Raji (cell line): Measurements from ENCODE around the gene EPHA6.

Experiments used
- POLR2A ChIP-seq: IDR thresholded peaks from 2 replicates; pipeline ENCODE4 v1.6.1; 2011; ENCODE audit warnings: low read depth, low read length, control low read depth; ENCODE audit not compliant: insufficient read depth

EPHA6 gene

DNA sequence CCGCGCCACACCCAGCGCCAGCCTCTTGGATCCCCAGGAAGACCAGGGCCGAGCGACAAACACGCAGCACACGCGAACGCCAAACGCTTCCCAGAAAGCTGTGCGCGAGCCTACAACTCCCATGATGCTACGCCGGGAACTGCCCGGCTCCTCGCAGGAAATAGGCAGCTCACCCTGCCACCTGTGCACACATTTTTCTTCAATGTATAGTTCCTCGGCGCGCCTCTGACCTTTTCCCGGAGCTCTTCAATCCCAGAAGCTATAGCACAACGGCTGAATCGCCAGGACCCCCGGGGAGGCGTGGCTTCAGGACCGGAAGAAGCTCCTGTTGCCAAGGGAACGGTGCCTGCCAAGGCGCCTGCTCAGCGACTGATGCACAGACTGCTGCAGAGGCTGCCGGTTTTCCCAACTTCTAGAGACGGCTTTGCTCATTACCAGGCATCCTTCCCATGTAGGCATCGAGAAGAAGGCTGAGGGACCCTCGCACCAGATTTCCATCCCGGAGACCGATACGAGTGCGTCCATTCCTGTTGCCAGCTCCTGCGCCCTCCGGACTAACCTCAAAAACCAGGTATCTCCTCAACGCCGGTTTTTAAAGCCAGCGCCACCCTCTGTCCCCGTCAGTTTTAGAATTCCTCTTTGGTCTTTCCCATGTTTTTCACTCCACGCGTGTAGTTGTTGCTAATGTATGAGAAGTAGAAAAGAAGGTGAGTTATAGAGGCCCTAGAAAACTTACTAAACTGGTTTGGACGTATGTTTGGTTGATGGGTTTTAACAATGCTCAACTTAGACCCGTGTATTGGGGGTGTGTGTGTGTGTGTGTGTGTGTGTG is 950.2 kb downstream of the EPHA6 start, which contains the start of gene ARL6:
TSS of gene ARL6 (plus strand) at position 352 of the 832 bp plus-strand sequence. CDS start 3,350 bp downstream, outside the sequence.
- TF ChIP-seq POLR2A: peak; percentile 55

GRCh38 chr3:97765336-97765735 is 950.9 kb downstream of the EPHA6 start:
- no peak for TF ChIP-seq POLR2A

DNA sequence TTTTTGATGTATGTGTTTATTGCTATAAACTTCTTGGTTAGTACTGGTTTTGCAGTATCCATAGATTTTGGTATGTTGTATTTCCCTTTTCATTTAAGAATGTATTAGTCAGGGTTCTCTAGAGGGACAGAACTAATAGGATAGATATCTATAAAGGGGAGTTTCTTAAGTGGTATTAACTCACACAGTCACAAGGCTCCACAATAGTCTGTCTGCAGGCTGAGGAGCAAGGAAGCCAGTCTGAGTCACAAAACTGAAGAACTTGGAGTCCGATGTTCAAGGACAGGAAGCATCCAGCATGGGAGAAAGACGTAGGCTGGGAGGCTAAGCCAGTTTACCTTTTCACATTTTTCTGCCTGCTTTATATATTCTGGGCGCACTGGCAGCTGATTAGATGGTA is 958.5 kb downstream of the EPHA6 start:
- TF ChIP-seq POLR2A: no peak

- TF ChIP-seq POLR2A: no peak
Observed at GRCh38 chr3:97778152-97778551, 963.8 kb downstream of the EPHA6 start.

DNA sequence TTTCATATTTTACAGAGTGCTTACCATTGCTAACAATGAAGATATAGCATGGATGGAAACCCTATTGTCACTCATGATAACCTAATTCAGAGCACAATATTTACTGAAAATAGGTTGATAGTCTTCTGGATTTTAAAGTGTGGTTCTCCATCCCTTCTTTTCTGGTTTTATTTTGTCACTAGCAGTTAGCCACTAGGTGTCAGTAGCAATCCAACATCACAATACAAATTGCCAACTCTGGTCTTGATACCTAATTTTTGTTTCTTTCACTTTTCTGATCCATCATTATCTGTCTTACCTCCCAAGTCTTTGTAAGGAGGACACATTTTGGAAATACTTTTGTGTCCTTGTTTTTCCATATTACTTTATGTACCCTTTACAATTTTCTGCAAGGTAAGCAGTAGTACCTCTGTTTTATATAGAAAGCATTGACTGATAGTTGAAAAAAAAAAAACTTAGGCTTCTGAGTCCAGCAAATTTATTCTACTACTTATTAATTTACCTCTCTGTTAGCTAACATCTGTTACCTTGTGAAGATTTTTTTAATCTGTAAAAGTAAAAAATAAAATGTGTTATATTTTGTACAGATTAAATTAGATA is 979.1 kb downstream of the EPHA6 start:
- TF ChIP-seq POLR2A: no peak

DNA sequence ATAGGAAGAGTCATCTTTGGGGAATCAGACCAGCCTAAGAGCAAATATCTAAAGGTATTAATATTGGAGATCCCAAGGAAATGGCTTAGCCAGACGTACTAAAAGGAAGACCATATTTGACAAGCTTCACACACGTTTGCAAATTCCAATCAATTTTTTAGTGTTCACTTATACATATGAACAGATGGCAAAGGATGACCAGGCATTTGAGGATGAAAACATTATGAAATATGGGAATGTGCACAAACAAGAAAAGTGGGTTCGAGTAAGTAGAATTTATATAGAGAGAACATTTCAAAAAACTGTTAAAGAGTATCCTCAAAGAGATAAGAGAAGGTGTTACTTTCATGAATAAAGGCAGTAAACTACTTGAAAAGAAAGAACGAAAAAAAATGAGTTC is 981.6 kb downstream of the EPHA6 start:
- TF ChIP-seq POLR2A: no peak
